ENCODE data around the gene PDCD1.

GRCh38 chr2:241880311-241881073 is 21.8 kb upstream of the PDCD1 start:
- no peak for TF ChIP-seq ZFP36 (IDR thresholded peaks at IDR 0.05; ENCODE audit: borderline replicate concordance, low read depth, low read length, partially characterized antibody)
- TF ChIP-seq PCBP2 (optimal IDR thresholded peaks at IDR 0.05; ENCODE audit: low read depth, low read length, poor library complexity, severe bottlenecking), result no peak
- TF ChIP-seq E2F1 (CRISPR knock-in tag; IDR thresholded peaks at IDR 0.05), result no peak
- TF ChIP-seq HDAC6 (IDR thresholded peaks at IDR 0.05; ENCODE audit: low read depth, low read length), result no peak
- no peak for TF ChIP-seq CTCF (CRISPR knock-in tag; IDR thresholded peaks at IDR 0.05)
- no peak for TF ChIP-seq SIN3A (IDR thresholded peaks at IDR 0.05; ENCODE audit: borderline replicate concordance, low read depth, low read length)
- no peak for TF ChIP-seq IKZF5 (CRISPR knock-in tag; IDR thresholded peaks at IDR 0.05)
- no peak for TF ChIP-seq SMARCE1 (IDR thresholded peaks at IDR 0.05; ENCODE audit: borderline replicate concordance)
- TF ChIP-seq POLR2AphosphoS2 (IDR thresholded peaks at IDR 0.05; ENCODE audit: low read depth, low read length), result no peak
- no peak for TF ChIP-seq BHLHE40 (IDR thresholded peaks at IDR 0.05; ENCODE audit: low read length)
- TF ChIP-seq SP140L (CRISPR knock-in tag; IDR thresholded peaks at IDR 0.05; ENCODE audit: borderline replicate concordance), result no peak
